ENCODE data around the gene COL17A1. TPM values are rescaled to one million over a fixed set of nuclear protein-coding genes. Genes with fewer than 3 reads are reported as not detected.

Gene COL17A1
- total and polyA plus RNA-seq, 2 donors (not counting 1 experiment from before 2014, with no cell fraction given) = under 0.01 to 0.12 TPM

- Histone ChIP-seq H3K4me1 (ENCODE audit: control insufficient read depth, extremely low read depth, insufficient read depth, low read length) (peaks cover 2% of the 10 kb centered on the region), H3K36me3 (ENCODE audit: control insufficient read depth, insufficient read depth, low read length) (no peaks in the 10 kb centered on the region), H3K4me2 (ENCODE audit: extremely low read depth, insufficient read depth, low read length) (no peak overlapping the region), H3K27ac (ENCODE audit: insufficient read depth, low read length) (no peak overlapping the region), H3K4me3 (replicated peaks in 1 of 4; ENCODE audit: control extremely low read depth in 1 of 4, insufficient read depth in 1 of 4, low read depth in 3 of 4, low read length in 4 of 4) (no peak overlapping the region), H2AFZ (ENCODE audit: low read length) (no peak overlapping the region), H3K9me3 (ENCODE audit: control insufficient read depth, insufficient read depth, low read depth, low read length) (no peaks in the 10 kb centered on the region), H3K79me2 (ENCODE audit: control insufficient read depth, insufficient read depth, low read length) (no peaks in the 10 kb centered on the region), H4K20me1 (ENCODE audit: control insufficient read depth, extremely low read depth, insufficient read depth, low read length) (no peaks in the 10 kb centered on the region), H3K9ac (ENCODE audit: insufficient read depth, low read length) (no peak overlapping the region), H3K27me3 (ENCODE audit: control insufficient read depth, insufficient read depth, low read length) (no peaks in the 10 kb centered on the region)
- no peak for DNase-seq (ENCODE audit: low read depth in 2 of 2)
- peak in 1 of 2 donors; percentile 21 for TF ChIP-seq CTCF (conservative IDR thresholded peaks at IDR 0.05 in 1 of 2, IDR thresholded peaks at IDR 0.05 in 1 of 2; ENCODE audit: low read depth in 1 of 2, low read length in 2 of 2)
- no peak for TF ChIP-seq EZH2 (IDR thresholded peaks at IDR 0.05; ENCODE audit: low read length, missing control alignments)
Observed at GRCh38 chr10:104127411-104127810, 41.7 kb upstream of the COL17A1 start.

GRCh38 chr10:104123397-104123796 lies 37.7 kb upstream of the COL17A1 start:
- H3K4me3 ChIP-seq (replicated peaks in 1 of 4; ENCODE audit: control extremely low read depth in 1 of 4, insufficient read depth in 1 of 4, low read depth in 3 of 4, low read length in 4 of 4) = no peak overlapping the region
- DNase-seq (ENCODE audit: low read depth in 2 of 2) = peak in 1 of 2 donors; percentile 50
- no peaks in the 10 kb centered on the region for H3K79me2 ChIP-seq (ENCODE audit: control insufficient read depth, insufficient read depth, low read length)

More at GRCh38 chr10:104123397-104123796, 37.7 kb upstream of the COL17A1 start:
- Histone ChIP-seq H3K27ac (ENCODE audit: insufficient read depth, low read length) (no peak overlapping the region), H3K36me3 (ENCODE audit: control insufficient read depth, insufficient read depth, low read length) (no peaks in the 10 kb centered on the region), H3K4me2 (ENCODE audit: extremely low read depth, insufficient read depth, low read length) (peak overlapping the region; percentile 37), H3K9me3 (ENCODE audit: control insufficient read depth, insufficient read depth, low read depth, low read length) (no peaks in the 10 kb centered on the region), H3K27me3 (ENCODE audit: control insufficient read depth, insufficient read depth, low read length) (no peaks in the 10 kb centered on the region), H4K20me1 (ENCODE audit: control insufficient read depth, extremely low read depth, insufficient read depth, low read length) (no peaks in the 10 kb centered on the region), H3K4me1 (ENCODE audit: control insufficient read depth, extremely low read depth, insufficient read depth, low read length) (peaks cover 5% of the 10 kb centered on the region), H3K9ac (ENCODE audit: insufficient read depth, low read length) (no peak overlapping the region), H2AFZ (ENCODE audit: low read length) (no peak overlapping the region)
- TF ChIP-seq CTCF (conservative IDR thresholded peaks at IDR 0.05 in 1 of 2, IDR thresholded peaks at IDR 0.05 in 1 of 2; ENCODE audit: low read depth in 1 of 2, low read length in 2 of 2) (peak; percentile 40 to 46), EZH2 (IDR thresholded peaks at IDR 0.05; ENCODE audit: low read length, missing control alignments) (no peak)

All from fibroblast of lung (primary cell).